Skin of body (tissue), 2 donors: ENCODE results near the gene ZNF853. TPM values are rescaled to one million over a fixed set of nuclear protein-coding genes. Genes with fewer than 3 reads are reported as not detected.
"Not testable (repeated sequence)": the region's sequence is repeated elsewhere in the genome, so short reads cannot be mapped to it uniquely, and the experiment has no call there.

Experiments
- DNase-seq: peaks from one replicate; lab custom pipeline; 2025; lab: John Stamatoyannopoulos, UW
- total RNA-seq: library from RNA; depleted of rRNA; stranded (reverse); fragments of >200 nt; gene quantifications from one replicate; pipeline ENCODE4 v1.2.3, GENCODE V29; 2014

Gene ZNF853
- total RNA-seq, 1 donor from 2014 or later, result 5.1 TPM

- no peak for DNase-seq
These were observed 36.5 kb downstream of the ZNF853 start for GRCh38 chr7:6651851-6652445.

DNA sequence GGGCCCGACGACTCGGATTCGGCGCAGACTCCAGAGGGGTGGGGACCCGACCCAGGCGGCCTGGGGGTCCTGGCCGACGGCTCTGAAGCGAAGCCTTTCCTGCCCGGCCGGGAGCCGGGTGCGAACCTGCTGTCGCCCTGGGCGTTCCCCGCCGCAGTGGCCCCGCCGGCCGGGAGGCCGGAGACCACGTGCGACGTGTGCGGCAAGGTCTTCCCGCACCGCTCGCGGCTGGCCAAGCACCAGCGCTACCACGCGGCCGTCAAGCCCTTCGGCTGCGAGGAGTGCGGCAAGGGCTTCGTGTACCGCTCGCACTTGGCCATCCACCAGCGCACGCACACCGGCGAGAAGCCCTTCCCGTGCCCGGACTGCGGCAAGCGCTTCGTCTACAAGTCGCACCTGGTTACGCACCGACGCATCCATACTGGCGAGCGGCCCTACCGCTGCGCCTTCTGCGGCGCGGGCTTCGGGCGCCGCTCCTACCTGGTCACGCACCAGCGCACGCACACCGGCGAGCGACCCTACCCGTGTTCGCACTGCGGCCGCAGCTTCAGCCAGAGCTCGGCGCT, 37.1 kb downstream of the ZNF853 start:
- DNase-seq, result no peak

- no peak for DNase-seq
These were observed 37.9 kb downstream of the ZNF853 start for GRCh38 chr7:6653071-6654003.

DNA sequence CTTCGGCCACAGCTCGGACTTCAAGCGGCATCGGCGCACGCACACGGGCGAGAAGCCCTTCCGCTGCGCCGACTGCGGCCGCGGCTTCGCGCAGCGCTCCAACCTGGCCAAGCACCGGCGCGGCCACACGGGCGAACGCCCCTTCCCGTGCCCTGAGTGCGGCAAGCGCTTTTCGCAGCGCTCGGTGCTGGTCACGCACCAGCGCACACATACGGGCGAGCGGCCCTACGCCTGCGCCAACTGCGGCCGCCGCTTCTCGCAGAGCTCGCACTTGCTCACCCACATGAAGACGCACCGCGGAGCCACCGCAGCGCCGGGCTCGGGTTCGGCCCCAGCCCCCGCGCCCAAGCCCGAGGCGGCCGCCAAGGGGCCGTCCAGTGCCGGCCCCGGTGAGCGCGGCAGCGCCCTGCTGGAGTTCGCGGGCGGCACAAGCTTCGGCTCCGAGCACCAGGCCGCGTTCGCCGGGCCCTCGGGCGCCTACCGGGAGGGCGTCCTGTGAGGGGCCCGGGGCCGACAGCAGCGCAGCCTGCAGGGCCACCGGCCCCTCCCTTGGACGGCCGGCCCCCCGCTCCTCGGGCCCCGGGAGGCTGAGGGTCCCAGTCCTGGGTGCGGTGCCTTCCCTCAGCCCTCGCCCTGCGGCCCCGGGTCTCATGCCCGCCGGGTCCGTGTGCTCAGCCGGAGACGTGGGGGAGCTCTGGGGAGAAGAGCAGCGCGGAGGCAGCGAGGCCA, 38.9 kb downstream of the ZNF853 start:
- DNase-seq, result no peak

DNA sequence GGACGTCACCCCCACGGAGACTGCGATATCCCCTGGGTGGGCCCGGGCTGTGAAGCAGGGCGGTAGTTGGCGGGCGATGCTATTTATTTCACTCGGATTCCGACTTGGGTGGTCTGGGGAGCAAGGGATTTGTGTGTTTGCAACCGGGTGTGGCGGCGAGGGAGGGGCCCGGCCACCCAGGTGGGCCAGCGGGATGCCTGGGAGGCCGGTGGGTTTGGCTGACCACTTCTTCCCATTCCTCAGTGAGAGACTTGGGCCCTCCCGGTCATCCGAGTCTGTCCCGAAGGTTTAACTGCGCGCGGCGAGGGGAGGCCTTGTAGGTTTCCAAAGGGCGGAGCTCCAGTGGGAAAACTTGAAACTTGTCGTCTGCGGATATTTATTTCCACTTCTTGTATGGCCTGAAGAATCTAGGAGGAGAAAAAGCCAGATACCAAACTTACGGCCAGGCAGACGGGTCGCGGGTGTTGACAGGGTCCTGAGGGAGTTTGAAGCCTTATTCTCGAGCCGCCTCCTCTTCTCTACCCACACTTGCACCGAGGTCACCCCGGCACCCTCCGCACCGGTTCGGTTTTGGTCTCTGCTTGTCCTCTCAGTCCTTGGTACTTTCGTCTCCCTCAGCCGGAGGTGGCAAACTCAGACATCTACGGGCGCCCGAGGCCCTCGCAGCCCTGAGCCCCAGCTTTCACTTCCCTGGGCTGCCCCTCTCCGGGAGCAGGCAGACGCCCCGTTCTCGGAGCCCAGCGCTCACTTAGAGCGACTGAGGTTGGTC, 39.6 kb downstream of the ZNF853 start:
- no peak for DNase-seq

- no peak for DNase-seq
These were observed 40.4 kb downstream of the ZNF853 start for GRCh38 chr7:6655636-6656385.

DNA sequence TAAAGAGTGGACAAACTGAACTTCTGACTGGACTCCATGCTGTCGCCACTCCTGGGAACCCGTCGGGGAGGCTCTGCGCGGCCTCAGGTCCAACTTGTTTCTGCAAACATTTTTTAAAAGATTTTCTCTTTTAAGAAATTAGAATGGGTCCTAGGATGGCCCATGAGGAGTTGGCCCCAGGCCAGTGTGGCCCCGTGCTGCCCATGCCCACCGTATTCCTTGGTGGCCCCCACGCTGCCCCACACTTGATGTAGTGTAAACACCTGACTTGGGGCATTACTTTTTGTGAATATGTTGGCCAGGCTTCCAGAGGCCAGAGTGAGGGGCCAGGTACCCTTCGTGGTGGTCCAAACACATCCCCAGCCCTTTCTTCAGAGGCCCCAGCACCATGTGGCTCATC, 41.0 kb downstream of the ZNF853 start:
- no peak for DNase-seq

- no peak for DNase-seq
These were observed 43.4 kb downstream of the ZNF853 start for GRCh38 chr7:6658618-6659345.

DNA sequence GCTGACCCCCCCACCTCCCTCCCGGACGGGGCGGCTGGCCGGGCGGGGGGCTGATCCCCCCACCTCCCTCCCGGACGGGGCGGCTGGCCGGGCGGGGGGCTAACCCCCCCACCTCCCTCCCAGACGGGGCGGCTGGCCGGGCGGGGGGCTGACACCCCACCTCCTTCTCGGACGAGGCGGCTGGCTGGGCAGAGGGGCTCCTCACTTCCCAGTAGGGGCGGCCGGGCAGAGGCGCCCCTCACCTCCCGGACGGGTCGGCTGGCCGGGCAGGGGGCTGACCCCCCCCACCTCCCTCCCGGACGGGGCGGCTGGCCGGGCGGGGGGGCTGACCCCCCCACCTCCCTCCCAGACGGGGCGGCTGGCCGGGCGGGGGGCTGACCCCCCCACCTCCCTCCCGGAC, 55.4 kb downstream of the ZNF853 start:
- DNase-seq, result not testable (repeated sequence)

Other genes with a start within 250 kb of the ZNF853 start
- gene RAC1, start 241.1 kb upstream of the ZNF853 start, total RNA-seq, result 59.9 TPM
- 12.6 TPM for gene DAGLB, start 167.7 kb upstream of the ZNF853 start, total RNA-seq
- 150 TPM for gene KDELR2, start 131.5 kb upstream of the ZNF853 start, total RNA-seq
- gene GRID2IP, start 64.1 kb upstream of the ZNF853 start, total RNA-seq, result 0.30 TPM
- gene ZDHHC4, start 38.2 kb upstream of the ZNF853 start, total RNA-seq, result 30.3 TPM
- 16.2 TPM for gene INTS15, start 25.6 kb upstream of the ZNF853 start, total RNA-seq
- 13.4 TPM for gene ZNF316, start 21.7 kb downstream of the ZNF853 start, total RNA-seq
- 30.7 TPM for gene ZNF12, start 91.3 kb downstream of the ZNF853 start, total RNA-seq
- 0.30 TPM for gene RSPH10B2, start 138.5 kb downstream of the ZNF853 start, total RNA-seq
- gene CCZ1B, start 210.7 kb downstream of the ZNF853 start, total RNA-seq, result 55.1 TPM